Measurements from ENCODE around the gene TSPAN31. TPM values are rescaled to one million over a fixed set of nuclear protein-coding genes. Genes with fewer than 3 reads are reported as not detected.

TSPAN31 gene
- polyA plus RNA-seq, 1 donor (not counting 4 experiments of a cell fraction or from before 2014, with no cell fraction given): 47.7 TPM

- no peak for FAIRE-seq
Observed at GRCh38 chr12:57746025-57746424, 1.2 kb downstream of the TSPAN31 start.

GRCh38 chr12:57749061-57749460 is 4.2 kb downstream of the TSPAN31 start:
- Histone ChIP-seq H3K79me2 (ENCODE audit: control insufficient read depth, insufficient read depth, low read length) (peaks cover 32% of the 10 kb centered on the region), H3K27me3 (ENCODE audit: control insufficient read depth, extremely low read depth, insufficient read depth, low read length) (no peaks in the 10 kb centered on the region), H3K27ac (ENCODE audit: control insufficient read depth, insufficient read depth, low read length) (no peak overlapping the region), H3K9ac (ENCODE audit: control insufficient read depth, extremely low read depth, insufficient read depth, low read length) (no peak overlapping the region), H3K4me1 (ENCODE audit: control insufficient read depth, extremely low read depth, insufficient read depth, low read length) (peaks cover 34% of the 10 kb centered on the region), H3K9me1 (ENCODE audit: control insufficient read depth, extremely low read depth, insufficient read depth, low read length) (no peaks in the 10 kb centered on the region), H3K36me3 (ENCODE audit: control insufficient read depth in 2 of 2, extremely low read depth in 1 of 2, insufficient read depth in 2 of 2, low read length in 2 of 2) (peaks cover 11 to 26% of the 10 kb centered on the region in 2 experiments), H4K20me1 (ENCODE audit: control insufficient read depth, extremely low read depth, insufficient read depth, low read length) (no peaks in the 10 kb centered on the region), H2AFZ (ENCODE audit: control insufficient read depth, low read length) (no peak overlapping the region), H3K4me3 (ENCODE audit: control insufficient read depth in 2 of 3, extremely low read depth in 1 of 3, insufficient read depth in 2 of 3, low read depth in 1 of 3, low read length in 3 of 3) (no peak overlapping the region), H3K4me2 (ENCODE audit: control insufficient read depth, extremely low read depth, insufficient read depth, low read depth, low read length) (no peak overlapping the region), H3K9me3 (ENCODE audit: control insufficient read depth, low read depth, low read length) (no peaks in the 10 kb centered on the region)
- DNase-seq (ENCODE audit: low read depth, low spot score) (no peak), FAIRE-seq (no peak)
- TF ChIP-seq CTCF (optimal IDR thresholded peaks at IDR 0.05 in 1 of 3, IDR thresholded peaks at IDR 0.05 in 1 of 3, conservative IDR thresholded peaks at IDR 0.05 in 1 of 3; ENCODE audit: extremely low read depth in 1 of 3, insufficient read depth in 2 of 3, low read length in 3 of 3): no peak
- no peak for TF ChIP-seq EZH2 (IDR thresholded peaks at IDR 0.05; ENCODE audit: low read length)
- dilution Hi-C loops (cut with MboI; ENCODE audit: extremely low pct_ligation_motif_present, low sequenced_read_pairs): loop anchor here (25.0 kb wide), 1 partner anchor 162 kb away; the partner anchor contains the start of gene PIP4K2C

More at GRCh38 chr12:57746025-57746424, 1.2 kb downstream of the TSPAN31 start:
- H3K4me1 ChIP-seq (ENCODE audit: control insufficient read depth, extremely low read depth, insufficient read depth, low read length): peaks cover 21% of the 10 kb centered on the region
- no peaks in the 10 kb centered on the region for H3K9me3 ChIP-seq (ENCODE audit: control insufficient read depth, low read depth, low read length)
- peaks cover 23% of the 10 kb centered on the region for H3K79me2 ChIP-seq (ENCODE audit: control insufficient read depth, insufficient read depth, low read length)
- H3K36me3 ChIP-seq (ENCODE audit: control insufficient read depth in 2 of 2, extremely low read depth in 1 of 2, insufficient read depth in 2 of 2, low read length in 2 of 2): peaks cover 11 to 22% of the 10 kb centered on the region in 2 experiments
- H4K20me1 ChIP-seq (ENCODE audit: control insufficient read depth, extremely low read depth, insufficient read depth, low read length): no peaks in the 10 kb centered on the region
- H3K9me1 ChIP-seq (ENCODE audit: control insufficient read depth, extremely low read depth, insufficient read depth, low read length): no peaks in the 10 kb centered on the region
- H3K27ac ChIP-seq (ENCODE audit: control insufficient read depth, insufficient read depth, low read length): peak overlapping the region; percentile 98
- peaks cover under 1% of the 10 kb centered on the region for H3K27me3 ChIP-seq (ENCODE audit: control insufficient read depth, extremely low read depth, insufficient read depth, low read length)
- peak overlapping the region; percentile 81 to 99 (median 97) for H3K4me3 ChIP-seq (ENCODE audit: control insufficient read depth in 2 of 3, extremely low read depth in 1 of 3, insufficient read depth in 2 of 3, low read depth in 1 of 3, low read length in 3 of 3)
- TF ChIP-seq EZH2 (IDR thresholded peaks at IDR 0.05; ENCODE audit: low read length): no peak
- TF ChIP-seq CTCF (optimal IDR thresholded peaks at IDR 0.05 in 1 of 3, IDR thresholded peaks at IDR 0.05 in 1 of 3, conservative IDR thresholded peaks at IDR 0.05 in 1 of 3; ENCODE audit: extremely low read depth in 1 of 3, insufficient read depth in 2 of 3, low read length in 3 of 3): no peak
- dilution Hi-C loops (cut with MboI; ENCODE audit: extremely low pct_ligation_motif_present, low sequenced_read_pairs): loop anchor here (25.0 kb wide), 1 partner anchor 159 kb away; the partner anchor contains the start of gene PIP4K2C
- no peak for DNase-seq (ENCODE audit: low read depth, low spot score)
- H3K4me2 ChIP-seq (ENCODE audit: control insufficient read depth, extremely low read depth, insufficient read depth, low read depth, low read length): peak overlapping the region; percentile 94
- H3K9ac ChIP-seq (ENCODE audit: control insufficient read depth, extremely low read depth, insufficient read depth, low read length): no peak overlapping the region
- no peak overlapping the region for H2AFZ ChIP-seq (ENCODE audit: control insufficient read depth, low read length)

All from keratinocyte (primary cell).